DND-41 (cell line): ENCODE results near the gene APOL6.

Experiments used
- ATAC-seq: fragments of 200-7000 bp; cut with Tn5 transposase; 3 replicates; pipeline ENCODE4 v1.9.1; 2021; ENCODE audit warnings: low read depth; ENCODE audit not compliant: insufficient read depth
- DNase-seq: peaks from one replicate; pipeline ENCODE4 v3.0.0-alpha.2; 2020
- H2AFZ ChIP-seq: 2 replicates; pipeline ENCODE4 v1.6.0; 2012; ENCODE audit warnings: low read depth, low read length
- H3K27ac ChIP-seq: 2 replicates; pipeline ENCODE4 v1.5.1; 2012; ENCODE audit warnings: low read length, inconsistent platforms
- H3K27me3 ChIP-seq: fragments of 200-600 bp; sonication (generic); 2 replicates; pipeline ENCODE4 v1.6.0; 2012; ENCODE audit warnings: low read length, mild to moderate bottlenecking, inconsistent platforms; ENCODE audit not compliant: insufficient read depth, poor library complexity
- H3K36me3 ChIP-seq: 2 replicates; pipeline ENCODE4 v1.5.1; 2012; ENCODE audit warnings: low read length, inconsistent platforms; ENCODE audit not compliant: insufficient read depth
- H3K4me1 ChIP-seq: 2 replicates; pipeline ENCODE4 v1.5.1; 2012; ENCODE audit warnings: mild to moderate bottlenecking, low read length; ENCODE audit not compliant: insufficient read depth
- H3K4me2 ChIP-seq: 2 replicates; pipeline ENCODE4 v1.6.0; 2012; ENCODE audit warnings: mild to moderate bottlenecking, moderate library complexity, low read length, inconsistent platforms; ENCODE audit not compliant: insufficient read depth
- H3K4me3 ChIP-seq, 2 experiments: fragments of 200-600 bp in 1 of 2; shearing (Covaris generic) in 1 of 2; 2 replicates each; pipeline ENCODE4 v1.5.1; 2012 to 2016; ENCODE audit warnings: inconsistent platforms in 2 of 2, low read length in 2 of 2, mild to moderate bottlenecking in 2 of 2, low read depth in 1 of 2, moderate library complexity in 1 of 2
- H3K79me2 ChIP-seq: 2 replicates; pipeline ENCODE4 v1.6.0; 2012; ENCODE audit warnings: low read length, inconsistent platforms; ENCODE audit not compliant: insufficient read depth
- H3K9ac ChIP-seq: 2 replicates; pipeline ENCODE4 v1.6.0; 2012; ENCODE audit warnings: low read depth, mild to moderate bottlenecking, inconsistent platforms, low read length, moderate library complexity
- H3K9me3 ChIP-seq: 2 replicates; pipeline ENCODE4 v1.5.1; 2012; ENCODE audit warnings: low read length, moderate library complexity, mild to moderate bottlenecking, inconsistent platforms; ENCODE audit not compliant: insufficient read depth, severe bottlenecking
- H4K20me1 ChIP-seq: 2 replicates; pipeline ENCODE4 v1.6.0; 2012; ENCODE audit warnings: low read length; ENCODE audit not compliant: insufficient read depth
- EZH2 ChIP-seq: IDR thresholded peaks from 3 replicates; pipeline ENCODE4 v1.6.1; 2012; ENCODE audit warnings: borderline replicate concordance, low read depth, mild to moderate bottlenecking, moderate library complexity, low read length, inconsistent platforms; ENCODE audit not compliant: severe bottlenecking
- TF ChIP-seq, protein P1 (sequence below): IDR thresholded peaks from 2 replicates; pipeline ENCODE4 v1.5.1; 2012; ENCODE audit warnings: borderline replicate concordance, low read length, moderate library complexity, mild to moderate bottlenecking; ENCODE audit not compliant: poor library complexity, severe bottlenecking; ENCODE audit errors: extremely low read depth

APOL6 gene

DNA sequence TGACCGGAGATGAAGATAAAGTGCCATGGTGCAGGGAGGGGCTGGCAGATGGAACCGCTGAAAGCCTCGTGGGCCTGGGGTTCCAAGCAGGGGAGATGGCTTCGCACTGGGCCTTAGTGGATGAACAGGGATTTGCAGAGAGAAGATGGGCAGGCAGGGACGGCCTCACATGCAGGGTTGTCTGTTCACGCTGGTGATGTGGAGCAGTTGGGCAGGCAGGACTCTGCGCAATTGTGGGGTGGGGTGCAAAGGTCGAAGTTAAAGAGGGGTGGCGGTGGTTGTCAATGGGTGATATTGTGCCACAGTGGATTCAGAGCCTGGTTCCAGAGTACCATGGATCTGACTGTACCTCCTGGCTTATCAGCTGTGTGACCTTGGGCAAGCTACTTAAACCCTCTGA, 39.0 kb upstream of the APOL6 start:
- Histone ChIP-seq H3K79me2 (no peaks in the 10 kb centered on the region), H3K4me3 (no peak overlapping the region), H3K4me1 (no peaks in the 10 kb centered on the region), H3K36me3 (no peaks in the 10 kb centered on the region), H3K4me2 (no peak overlapping the region), H2AFZ (no peak overlapping the region), H3K9me3 (no peaks in the 10 kb centered on the region), H3K27me3 (no peaks in the 10 kb centered on the region), H4K20me1 (no peaks in the 10 kb centered on the region), H3K27ac (no peak overlapping the region), H3K9ac (no peak overlapping the region)
- no peak for ATAC-seq
- TF ChIP-seq, protein P1, sequence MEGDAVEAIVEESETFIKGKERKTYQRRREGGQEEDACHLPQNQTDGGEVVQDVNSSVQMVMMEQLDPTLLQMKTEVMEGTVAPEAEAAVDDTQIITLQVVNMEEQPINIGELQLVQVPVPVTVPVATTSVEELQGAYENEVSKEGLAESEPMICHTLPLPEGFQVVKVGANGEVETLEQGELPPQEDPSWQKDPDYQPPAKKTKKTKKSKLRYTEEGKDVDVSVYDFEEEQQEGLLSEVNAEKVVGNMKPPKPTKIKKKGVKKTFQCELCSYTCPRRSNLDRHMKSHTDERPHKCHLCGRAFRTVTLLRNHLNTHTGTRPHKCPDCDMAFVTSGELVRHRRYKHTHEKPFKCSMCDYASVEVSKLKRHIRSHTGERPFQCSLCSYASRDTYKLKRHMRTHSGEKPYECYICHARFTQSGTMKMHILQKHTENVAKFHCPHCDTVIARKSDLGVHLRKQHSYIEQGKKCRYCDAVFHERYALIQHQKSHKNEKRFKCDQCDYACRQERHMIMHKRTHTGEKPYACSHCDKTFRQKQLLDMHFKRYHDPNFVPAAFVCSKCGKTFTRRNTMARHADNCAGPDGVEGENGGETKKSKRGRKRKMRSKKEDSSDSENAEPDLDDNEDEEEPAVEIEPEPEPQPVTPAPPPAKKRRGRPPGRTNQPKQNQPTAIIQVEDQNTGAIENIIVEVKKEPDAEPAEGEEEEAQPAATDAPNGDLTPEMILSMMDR, result no peak
- TF ChIP-seq EZH2, result no peak
- DNase-seq, result no peak

DNA sequence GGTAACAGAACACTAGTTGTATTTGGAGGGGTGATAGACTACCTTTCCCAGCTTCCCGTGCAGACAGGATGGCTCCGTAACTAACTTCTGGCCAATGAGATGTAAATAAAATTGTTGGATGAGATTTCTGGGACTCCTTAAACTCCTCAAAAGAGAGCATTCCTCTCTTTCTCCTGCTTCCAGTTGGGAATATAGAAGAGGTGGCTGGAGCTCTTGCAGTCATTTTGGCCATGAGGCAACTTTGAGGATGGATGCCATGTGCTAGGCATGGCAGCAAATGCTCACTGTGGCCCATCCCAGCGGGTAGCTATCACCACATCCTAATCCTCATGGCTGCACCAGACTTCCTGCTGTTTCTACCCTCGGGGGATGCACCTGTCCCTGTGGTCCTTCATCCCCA, 38.5 kb upstream of the APOL6 start:
- Histone ChIP-seq H3K4me2 (no peak overlapping the region), H4K20me1 (no peaks in the 10 kb centered on the region), H3K9ac (no peak overlapping the region), H3K9me3 (no peaks in the 10 kb centered on the region), H3K27me3 (no peaks in the 10 kb centered on the region), H3K27ac (no peak overlapping the region), H3K4me3 (no peak overlapping the region), H2AFZ (no peak overlapping the region), H3K79me2 (no peaks in the 10 kb centered on the region), H3K4me1 (no peaks in the 10 kb centered on the region), H3K36me3 (no peaks in the 10 kb centered on the region)
- DNase-seq (no peak), ATAC-seq (no peak)
- TF ChIP-seq EZH2, result no peak

DNA sequence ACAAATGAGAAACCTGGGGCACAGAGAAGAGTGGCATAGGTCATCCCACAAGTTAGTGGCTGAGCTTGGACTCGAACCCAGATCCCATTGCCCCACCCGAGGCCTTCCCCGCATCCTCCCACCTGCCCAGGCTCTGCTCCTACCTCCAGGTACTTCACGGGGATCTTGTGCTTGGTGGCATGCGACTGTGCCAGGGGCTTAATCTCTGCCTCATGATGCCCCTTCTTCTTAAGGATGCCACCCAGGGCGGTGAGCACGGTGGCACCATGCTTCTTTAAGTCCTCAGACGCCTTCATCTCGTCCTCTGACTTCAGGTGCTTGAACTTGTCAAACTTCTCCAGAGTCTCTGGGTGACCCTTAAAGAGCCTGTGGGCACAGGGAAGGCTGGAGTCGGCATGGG, 37.5 kb upstream of the APOL6 start:
- Histone ChIP-seq H3K36me3 (no peaks in the 10 kb centered on the region), H3K9me3 (no peaks in the 10 kb centered on the region), H2AFZ (no peak overlapping the region), H3K4me1 (no peaks in the 10 kb centered on the region), H3K27ac (no peak overlapping the region), H3K79me2 (no peaks in the 10 kb centered on the region), H3K4me2 (no peak overlapping the region), H3K9ac (no peak overlapping the region), H3K4me3 (no peak overlapping the region), H4K20me1 (no peaks in the 10 kb centered on the region), H3K27me3 (no peaks in the 10 kb centered on the region)
- no peak for TF ChIP-seq EZH2
- TF ChIP-seq, protein P1, result no peak
- DNase-seq (no peak), ATAC-seq (no peak)

DNA sequence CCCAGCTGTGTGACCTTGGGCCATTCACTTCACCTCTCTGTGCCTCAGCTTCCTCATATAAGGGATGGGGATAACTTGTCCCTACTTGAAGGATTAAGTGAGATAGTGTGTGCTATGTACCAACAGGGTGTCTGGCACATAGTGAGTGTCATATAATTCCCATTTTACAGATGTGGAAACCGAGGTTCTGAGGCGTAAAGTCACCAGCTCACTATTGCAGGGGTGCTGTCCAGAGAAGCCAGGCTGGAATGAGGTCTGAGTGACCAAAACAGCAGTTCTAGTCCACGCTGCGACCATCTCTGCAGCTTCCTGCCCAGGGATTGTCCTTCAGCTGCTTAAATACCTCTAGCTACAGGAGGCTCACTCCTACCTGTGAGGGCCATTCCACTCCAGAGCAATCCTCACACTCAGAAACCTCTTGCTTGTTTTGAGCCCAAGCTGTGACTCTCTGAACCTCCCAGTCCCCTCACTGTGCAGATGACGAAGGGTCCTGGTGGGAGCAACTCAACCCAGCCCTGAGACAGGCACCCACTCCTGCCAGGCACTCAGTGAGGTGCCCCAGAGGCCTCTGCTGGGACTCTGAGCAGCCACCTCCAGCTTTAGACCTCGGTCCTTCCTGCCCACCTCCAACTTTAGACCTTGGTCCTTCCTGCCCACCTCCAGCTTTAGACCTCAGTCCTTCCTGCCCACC, 36.9 kb upstream of the APOL6 start:
- Histone ChIP-seq H3K4me1 (peaks cover 6% of the 10 kb centered on the region; the same call in 1 of the 2 replicates), H3K27ac (no peak overlapping the region), H3K9ac (no peak overlapping the region), H3K27me3 (no peaks in the 10 kb centered on the region), H2AFZ (no peak overlapping the region), H3K9me3 (no peaks in the 10 kb centered on the region), H4K20me1 (no peaks in the 10 kb centered on the region), H3K79me2 (no peaks in the 10 kb centered on the region), H3K36me3 (no peaks in the 10 kb centered on the region), H3K4me3 (no peak overlapping the region), H3K4me2 (no peak overlapping the region)
- TF ChIP-seq EZH2, result no peak
- TF ChIP-seq, protein P1, result no peak
- DNase-seq (no peak), ATAC-seq (no peak)
